Subcutaneous abdominal adipose tissue (tissue), 5 donors: ENCODE measurements around the gene ENTPD2.

Experiments
- H3K27ac ChIP-seq: one replicate; pipeline ENCODE4 v1.7.0; 2013; ENCODE audit warnings: low read depth, mild to moderate bottlenecking, inconsistent platforms, low read length, moderate library complexity
- H3K27me3 ChIP-seq, 5 donors: one replicate each; pipeline ENCODE4 v1.7.0; 2013; ENCODE audit warnings: low read length in 5 of 5, inconsistent platforms in 1 of 5; ENCODE audit not compliant: control insufficient read depth in 5 of 5, insufficient read depth in 4 of 5
- H3K36me3 ChIP-seq, 5 donors: one replicate each; pipeline ENCODE4 v1.7.0; 2013; ENCODE audit warnings: low read length in 5 of 5; ENCODE audit not compliant: control insufficient read depth in 5 of 5, insufficient read depth in 5 of 5
- H3K4me1 ChIP-seq, 5 donors: one replicate each; pipeline ENCODE4 v1.7.0; 2013; ENCODE audit warnings: low read length in 5 of 5, mild to moderate bottlenecking in 3 of 5, moderate library complexity in 1 of 5; ENCODE audit not compliant: control insufficient read depth in 5 of 5, insufficient read depth in 5 of 5
- H3K4me3 ChIP-seq, 5 donors: one replicate each; pipeline ENCODE4 v1.7.0; 2013; ENCODE audit warnings: low read length in 5 of 5, low read depth in 1 of 5
- H3K9ac ChIP-seq, 5 donors: one replicate each; pipeline ENCODE4 v1.7.0; 2013; ENCODE audit warnings: low read length in 5 of 5, mild to moderate bottlenecking in 4 of 5, moderate library complexity in 3 of 5
- H3K9me3 ChIP-seq, 5 donors: one replicate each; pipeline ENCODE4 v1.7.0; 2013; ENCODE audit warnings: low read length in 5 of 5; ENCODE audit not compliant: control insufficient read depth in 5 of 5
- donor health status: healthy.
- donor health status: healthy.
- donor health status: healthy.
- donor health status: healthy.
- donor health status: healthy.

The ENTPD2 gene

DNA sequence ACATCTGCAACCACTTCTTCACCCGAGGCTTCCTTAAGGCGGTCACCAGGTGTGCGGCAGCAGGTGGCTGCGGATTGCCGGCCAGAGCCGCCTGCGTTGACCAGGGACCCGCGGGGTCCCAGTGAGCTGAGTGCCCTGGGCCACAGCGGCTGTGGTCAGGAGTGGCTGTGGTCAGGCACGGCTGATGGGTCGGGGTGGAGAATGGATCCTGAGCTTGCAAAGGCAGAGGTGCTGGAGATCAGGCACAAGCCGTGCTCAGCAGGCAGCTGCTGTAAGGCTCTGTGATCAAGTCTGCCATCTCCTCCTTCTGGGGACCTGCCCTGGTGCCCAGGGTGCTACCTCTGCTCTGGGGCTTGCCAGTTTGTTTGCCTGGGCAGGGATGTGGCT, 25.5 kb upstream of the ENTPD2 start:
- H3K27ac ChIP-seq = no peak overlapping the region
- H3K4me1 ChIP-seq = peaks cover 0 to 29% (median 22%) of the 10 kb centered on the region in 5 donors
- H3K36me3 ChIP-seq = peaks cover 0 to 43% (median 34%) of the 10 kb centered on the region in 5 donors
- no peaks in the 10 kb centered on the region for H3K27me3 ChIP-seq
- no peak overlapping the region for H3K9ac ChIP-seq
- no peak overlapping the region for H3K4me3 ChIP-seq
- H3K9me3 ChIP-seq = no peaks in the 10 kb centered on the region

DNA sequence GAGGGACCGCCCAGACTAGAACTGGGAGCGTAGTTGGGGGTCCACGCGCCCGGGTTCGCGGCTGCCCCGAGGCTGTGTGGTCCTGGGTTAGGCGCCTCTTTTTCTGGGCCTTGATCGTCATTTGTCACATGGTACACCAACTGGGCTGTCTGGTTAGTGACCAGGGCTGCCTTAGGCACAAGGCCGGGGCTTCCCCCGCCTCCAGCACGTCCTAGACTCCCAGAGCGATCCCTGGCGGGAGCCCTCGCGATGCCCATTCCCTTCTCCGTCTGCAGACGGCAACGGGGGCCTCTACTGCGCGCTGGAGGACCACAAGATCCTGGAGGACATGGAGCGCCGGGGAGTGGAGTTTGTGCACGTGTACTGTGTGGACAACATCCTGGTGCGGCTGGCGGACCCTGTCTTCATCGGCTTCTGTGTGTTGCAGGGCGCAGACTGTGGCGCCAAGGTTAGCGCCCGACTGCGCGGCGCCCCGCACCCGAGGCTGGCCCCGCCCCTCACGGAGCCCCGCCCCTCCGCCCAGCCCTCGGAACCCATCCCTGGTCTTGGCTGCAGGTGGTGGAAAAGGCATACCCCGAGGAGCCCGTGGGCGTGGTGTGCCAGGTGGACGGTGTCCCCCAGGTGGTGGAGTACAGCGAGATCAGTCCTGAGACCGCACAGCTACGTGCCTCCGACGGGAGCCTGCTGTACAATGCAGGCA, 25.0 kb upstream of the ENTPD2 start:
- Histone ChIP-seq H3K4me1 (peaks cover 0 to 29% (median 22%) of the 10 kb centered on the region in 5 donors), H3K9me3 (no peaks in the 10 kb centered on the region), H3K4me3 (peak overlapping the region in 4 of 5 donors; percentile 61 to 79 (median 70)), H3K27me3 (no peaks in the 10 kb centered on the region), H3K27ac (no peak overlapping the region), H3K36me3 (peaks cover 0 to 43% (median 34%) of the 10 kb centered on the region in 5 donors), H3K9ac (peak overlapping the region in 1 of 5 donors; percentile 74)

DNA sequence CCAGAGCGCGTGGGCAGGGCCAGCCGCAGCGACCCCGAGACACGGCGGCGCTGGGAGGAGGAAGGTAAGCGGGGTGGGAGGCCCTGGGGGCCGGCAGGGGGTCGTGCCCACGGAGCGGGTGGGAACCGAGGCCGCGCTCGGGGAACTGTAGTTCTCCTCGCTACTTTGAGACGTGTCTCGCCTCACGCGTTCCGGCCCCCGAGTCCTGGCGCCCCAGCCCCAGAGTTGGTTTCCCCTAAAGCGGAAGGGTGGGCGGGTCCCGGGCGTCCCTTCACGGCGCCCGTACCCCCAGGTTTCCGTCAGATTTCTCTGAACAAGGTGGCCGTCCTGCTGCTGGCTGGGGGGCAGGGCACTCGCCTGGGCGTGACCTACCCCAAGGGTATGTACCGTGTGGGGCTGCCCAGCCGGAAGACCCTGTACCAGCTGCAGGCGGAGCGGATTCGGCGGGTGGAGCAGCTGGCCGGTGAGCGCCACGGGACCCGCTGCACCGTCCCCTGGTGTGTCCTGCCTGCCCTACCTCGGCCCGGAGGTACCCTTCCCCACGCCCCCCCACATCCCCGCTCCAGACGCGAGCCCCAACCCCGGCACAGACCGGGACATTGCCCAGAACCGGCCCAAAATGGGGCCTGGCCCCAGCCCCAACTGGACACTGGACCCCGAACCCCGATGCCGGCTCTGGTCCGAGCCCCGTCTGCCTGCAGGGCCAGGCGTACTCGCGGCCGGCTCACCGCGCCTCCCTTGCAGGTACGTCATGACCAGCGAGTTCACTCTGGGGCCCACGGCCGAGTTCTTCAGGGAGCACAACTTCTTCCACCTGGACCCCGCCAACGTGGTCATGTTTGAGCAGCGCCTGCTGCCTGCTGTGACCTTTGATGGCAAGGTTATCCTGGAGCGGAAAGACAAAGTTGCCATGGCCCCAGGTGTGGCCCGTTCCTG, 24.2 kb upstream of the ENTPD2 start:
- Histone ChIP-seq H3K36me3 (peaks cover 0 to 36% (median 32%) of the 10 kb centered on the region in 5 donors), H3K4me3 (peak overlapping the region in 4 of 5 donors; percentile 61 to 79 (median 70)), H3K4me1 (peaks cover 0 to 24% (median 18%) of the 10 kb centered on the region in 5 donors), H3K27me3 (no peaks in the 10 kb centered on the region), H3K27ac (no peak overlapping the region), H3K9me3 (no peaks in the 10 kb centered on the region), H3K9ac (peak overlapping the region in 4 of 5 donors; percentile 57 to 74 (median 66))

DNA sequence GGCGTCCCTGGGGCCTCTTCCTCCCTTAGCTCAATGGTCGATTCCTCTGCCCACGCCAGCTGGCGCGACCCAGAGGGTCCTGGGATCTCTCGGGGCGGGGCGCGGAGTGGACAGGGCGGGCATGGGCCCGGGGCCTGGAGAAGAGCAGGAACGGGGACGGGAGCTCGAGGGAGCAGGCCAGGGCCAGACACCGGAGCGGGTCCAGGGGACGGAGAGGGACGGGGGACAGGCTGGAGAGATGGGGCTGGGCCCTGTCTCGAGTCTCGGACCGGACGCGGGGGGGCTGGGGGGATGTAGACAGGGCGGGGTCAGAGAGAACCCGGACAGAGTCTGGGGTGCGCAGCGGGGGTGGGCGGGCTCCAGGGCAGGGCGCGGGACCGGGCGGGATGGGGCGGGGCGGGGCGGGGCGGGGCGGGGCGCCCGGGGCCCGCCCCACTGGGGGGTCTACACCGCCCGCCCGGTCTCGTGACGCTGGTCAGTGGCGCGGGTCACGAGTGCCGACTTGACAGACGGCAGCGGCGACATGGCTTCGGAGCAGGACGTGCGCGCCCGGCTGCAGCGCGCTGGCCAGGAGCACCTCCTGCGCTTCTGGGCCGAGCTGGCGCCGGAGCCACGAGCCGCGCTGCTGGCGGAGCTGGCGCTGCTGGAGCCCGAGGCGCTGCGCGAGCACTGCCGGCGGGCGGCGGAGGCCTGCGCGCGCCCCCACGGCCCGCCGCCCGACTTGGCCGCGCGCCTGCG, 23.3 kb upstream of the ENTPD2 start, which contains the start of gene UAP1L1:
TSS of gene UAP1L1 (plus strand) at position 508 of the 738 bp plus-strand sequence. CDS start at position 524, 16 bp downstream.
- peak within 1 kb of the TSS in 4 of 5 donors; percentile 61 to 79 (median 70) for H3K4me3 ChIP-seq
- peaks cover 0 to 27% (median 25%) of the 10 kb centered on the region in 5 donors for H3K36me3 ChIP-seq
- peak within 1 kb of the TSS in 4 of 5 donors; percentile 57 to 74 (median 66) for H3K9ac ChIP-seq
- no peaks in the 10 kb centered on the region for H3K27me3 ChIP-seq
- H3K27ac ChIP-seq = no peak within 1 kb of the TSS
- no peaks in the 10 kb centered on the region for H3K9me3 ChIP-seq
- peaks cover 0 to 24% (median 18%) of the 10 kb centered on the region in 5 donors for H3K4me1 ChIP-seq

DNA sequence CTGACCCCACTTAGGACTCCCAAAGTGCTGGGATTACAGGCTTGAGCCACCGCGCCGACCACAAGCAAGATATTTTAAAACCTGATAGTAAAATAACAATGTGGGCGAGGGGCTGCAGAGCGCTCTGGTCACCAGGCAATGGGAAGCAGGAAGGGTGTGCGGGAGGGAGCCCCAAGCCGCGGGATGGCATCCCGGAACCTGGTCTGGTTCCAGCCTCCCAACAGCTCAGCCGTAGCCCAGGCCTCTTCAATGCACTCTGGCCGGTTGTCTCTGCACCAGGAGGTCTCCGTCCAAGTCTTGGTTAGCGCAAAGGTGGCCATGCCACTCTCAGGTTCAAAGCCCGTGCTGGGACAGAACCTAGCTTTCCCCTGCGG, 22.8 kb upstream of the ENTPD2 start:
- H3K4me1 ChIP-seq = peaks cover 0 to 24% (median 18%) of the 10 kb centered on the region in 5 donors
- no peak overlapping the region for H3K27ac ChIP-seq
- H3K9me3 ChIP-seq = no peaks in the 10 kb centered on the region
- H3K27me3 ChIP-seq = no peaks in the 10 kb centered on the region
- peak overlapping the region in 4 of 5 donors; percentile 47 to 65 (median 56) for H3K4me3 ChIP-seq
- peak overlapping the region in 1 of 5 donors; percentile 31 for H3K9ac ChIP-seq
- peaks cover 0 to 22% (median 20%) of the 10 kb centered on the region in 5 donors for H3K36me3 ChIP-seq

DNA sequence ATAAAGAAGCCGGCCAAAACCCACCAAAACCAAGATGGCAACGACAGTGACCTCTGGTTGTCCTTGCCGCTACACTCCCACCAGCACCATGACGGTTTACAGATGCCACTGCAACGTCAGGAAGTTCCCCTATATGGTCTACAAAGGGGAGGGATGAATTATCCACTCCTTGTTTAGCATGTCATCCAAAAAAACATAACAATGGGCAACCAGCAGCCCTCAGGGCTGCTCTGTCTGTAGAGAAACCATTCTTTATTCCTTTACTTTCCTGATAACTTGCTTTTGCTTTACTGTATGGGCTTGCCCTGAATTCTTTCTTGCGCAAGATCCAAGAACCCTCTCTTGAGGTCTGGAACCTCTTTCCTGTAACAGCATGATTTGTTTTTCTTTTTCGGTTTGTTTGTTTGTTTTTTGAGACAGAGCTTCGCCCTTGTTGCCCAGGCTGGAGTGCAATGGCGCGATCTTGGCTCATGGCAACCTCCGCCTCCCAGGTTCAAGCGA, 21.5 kb upstream of the ENTPD2 start:
- Histone ChIP-seq H3K36me3 (peaks cover 0 to 13% (median 12%) of the 10 kb centered on the region in 5 donors), H3K27me3 (no peaks in the 10 kb centered on the region), H3K27ac (no peak overlapping the region), H3K9ac (no peak overlapping the region), H3K4me3 (no peak overlapping the region), H3K4me1 (peaks cover 0 to 35% (median 27%) of the 10 kb centered on the region in 5 donors), H3K9me3 (no peaks in the 10 kb centered on the region)

DNA sequence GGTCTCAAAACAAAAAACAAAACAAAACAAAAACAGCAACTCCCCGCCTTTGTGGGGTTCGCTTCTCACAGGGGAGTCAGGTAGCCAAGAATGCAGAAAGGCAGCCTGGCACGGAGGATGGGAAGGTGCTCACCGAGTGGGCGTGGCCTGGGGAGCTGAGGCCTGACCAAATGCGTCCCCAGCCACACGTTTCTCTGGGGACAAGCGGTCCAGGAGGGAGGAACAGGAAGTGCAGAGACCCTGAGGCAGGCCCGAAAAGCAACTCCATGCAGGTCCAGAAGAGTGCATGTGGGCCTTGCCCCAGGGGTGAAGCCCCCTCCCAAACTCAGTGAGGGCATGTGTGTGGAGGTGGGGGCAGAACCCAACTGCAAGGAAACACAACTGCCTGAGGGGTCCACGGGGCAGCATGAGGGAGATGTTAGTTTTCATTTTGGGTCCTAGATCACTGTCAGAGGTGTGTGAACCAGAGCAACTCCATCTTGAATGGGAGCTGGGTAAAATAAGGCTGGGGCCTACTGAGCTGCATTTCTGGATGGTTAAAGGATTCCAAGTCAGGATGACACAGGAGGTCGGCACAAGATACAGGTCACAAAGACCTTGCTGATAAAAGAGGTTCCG, 20.9 kb upstream of the ENTPD2 start:
- H3K27me3 ChIP-seq = no peaks in the 10 kb centered on the region
- H3K9ac ChIP-seq = no peak overlapping the region
- H3K36me3 ChIP-seq = peaks cover 0 to 8% (median 7%) of the 10 kb centered on the region in 5 donors
- H3K4me3 ChIP-seq = no peak overlapping the region
- no peak overlapping the region for H3K27ac ChIP-seq
- H3K4me1 ChIP-seq = peaks cover 0 to 37% (median 27%) of the 10 kb centered on the region in 5 donors
- no peaks in the 10 kb centered on the region for H3K9me3 ChIP-seq

DNA sequence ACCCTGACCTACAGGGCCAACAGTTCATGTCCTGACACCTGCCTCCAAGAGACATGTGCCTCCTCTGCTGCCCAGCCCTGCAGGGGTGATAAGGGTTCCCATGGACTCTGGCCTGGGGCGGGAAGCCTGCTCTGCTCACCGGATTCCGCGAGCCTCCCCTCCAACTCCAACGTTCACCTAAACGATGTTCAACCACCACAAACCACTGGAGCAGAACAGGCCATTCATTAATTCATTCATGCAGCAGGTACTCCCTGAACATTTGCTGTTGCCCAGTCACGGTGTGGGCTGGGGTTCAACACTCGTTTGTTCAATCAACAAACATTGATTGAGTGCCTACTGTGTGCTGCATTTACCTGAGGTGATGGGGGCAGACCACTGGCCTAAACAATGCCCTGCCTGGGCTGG, 20.1 kb upstream of the ENTPD2 start:
- peaks cover 0 to 37% (median 27%) of the 10 kb centered on the region in 5 donors for H3K4me1 ChIP-seq
- H3K4me3 ChIP-seq = no peak overlapping the region
- H3K9ac ChIP-seq = no peak overlapping the region
- peaks cover 3 to 7% (median 6%) of the 10 kb centered on the region in 5 donors for H3K27me3 ChIP-seq
- no peaks in the 10 kb centered on the region for H3K9me3 ChIP-seq
- no peak overlapping the region for H3K27ac ChIP-seq
- H3K36me3 ChIP-seq = no peaks in the 10 kb centered on the region

DNA sequence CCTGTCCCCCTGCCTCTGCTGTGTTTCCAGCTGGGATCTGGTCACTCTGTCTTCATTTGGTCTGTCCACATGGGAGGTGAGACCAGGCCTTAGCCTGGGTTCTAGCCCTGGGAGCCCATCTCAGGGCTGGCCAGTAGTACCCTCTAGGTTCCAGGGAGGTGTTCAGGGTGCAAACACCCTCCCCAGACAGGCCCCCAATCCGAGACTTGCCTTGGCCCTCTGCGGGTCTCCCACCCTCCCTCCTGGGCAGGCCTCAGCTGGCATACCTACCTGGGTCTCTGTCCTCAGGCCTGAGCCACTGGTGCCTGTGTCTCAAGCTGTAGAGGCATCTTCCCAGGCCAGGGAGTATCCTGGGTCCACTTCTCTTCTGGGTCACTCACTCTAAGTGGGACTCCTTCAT, 17.4 kb upstream of the ENTPD2 start:
- Histone ChIP-seq H3K27me3 (peaks cover 3 to 19% (median 12%) of the 10 kb centered on the region in 5 donors), H3K27ac (no peak overlapping the region), H3K36me3 (no peaks in the 10 kb centered on the region), H3K4me1 (peaks cover 0 to 18% (median 10%) of the 10 kb centered on the region in 5 donors), H3K9me3 (no peaks in the 10 kb centered on the region), H3K9ac (peak overlapping the region in 2 of 5 donors; percentile 26), H3K4me3 (peak overlapping the region in 3 of 5 donors; percentile 15 to 48 (median 36))
